Activated T-helper 17 cell treated with anti-CD3 and anti-CD28 coated beads, Interleukin-2, amount 50 U/mL, for 72 hours (primary cell): ENCODE results near the gene ZNF532. TPM values are rescaled to one million over a fixed set of nuclear protein-coding genes. Genes with fewer than 3 reads are reported as not detected.
A peak's percentile ranks its signal among the peaks of the same experiment; 100 is the strongest.
"Not testable (repeated sequence)": the region's sequence is repeated elsewhere in the genome, so short reads cannot be mapped to it uniquely, and the experiment has no call there.

Experiments used
- ATAC-seq: fragments of 150-1000 bp; cut with Tn5 transposase; replicated peaks from 2 replicates; pipeline ENCODE4 v1.10.0; 2021; ENCODE audit warnings: mild to moderate bottlenecking, moderate library complexity
- H3K27ac Mint-ChIP-seq: one replicate; pipeline ENCODE4 v1.8.0; 2022; ENCODE audit warnings: mixed read lengths
- H3K27me3 Mint-ChIP-seq: one replicate; pipeline ENCODE4 v1.8.0; 2022; ENCODE audit warnings: mixed read lengths
- H3K36me3 Mint-ChIP-seq: one replicate; pipeline ENCODE4 v1.8.0; 2022; ENCODE audit warnings: low read depth, mild to moderate bottlenecking, mixed read lengths
- H3K4me1 Mint-ChIP-seq: one replicate; pipeline ENCODE4 v1.8.0; 2022; ENCODE audit warnings: mixed read lengths
- H3K4me3 Mint-ChIP-seq: one replicate; pipeline ENCODE4 v1.8.0; 2022; ENCODE audit warnings: mild to moderate bottlenecking, mixed read lengths
- H3K9me3 Mint-ChIP-seq: one replicate; pipeline ENCODE4 v1.8.0; 2022; ENCODE audit warnings: mixed read lengths
- total RNA-seq, 2 donors: library from RNA; stranded (reverse); gene quantifications; one replicate each; pipeline ENCODE4 v1.2.3, GENCODE V29; 2022

ZNF532 gene, protein sequence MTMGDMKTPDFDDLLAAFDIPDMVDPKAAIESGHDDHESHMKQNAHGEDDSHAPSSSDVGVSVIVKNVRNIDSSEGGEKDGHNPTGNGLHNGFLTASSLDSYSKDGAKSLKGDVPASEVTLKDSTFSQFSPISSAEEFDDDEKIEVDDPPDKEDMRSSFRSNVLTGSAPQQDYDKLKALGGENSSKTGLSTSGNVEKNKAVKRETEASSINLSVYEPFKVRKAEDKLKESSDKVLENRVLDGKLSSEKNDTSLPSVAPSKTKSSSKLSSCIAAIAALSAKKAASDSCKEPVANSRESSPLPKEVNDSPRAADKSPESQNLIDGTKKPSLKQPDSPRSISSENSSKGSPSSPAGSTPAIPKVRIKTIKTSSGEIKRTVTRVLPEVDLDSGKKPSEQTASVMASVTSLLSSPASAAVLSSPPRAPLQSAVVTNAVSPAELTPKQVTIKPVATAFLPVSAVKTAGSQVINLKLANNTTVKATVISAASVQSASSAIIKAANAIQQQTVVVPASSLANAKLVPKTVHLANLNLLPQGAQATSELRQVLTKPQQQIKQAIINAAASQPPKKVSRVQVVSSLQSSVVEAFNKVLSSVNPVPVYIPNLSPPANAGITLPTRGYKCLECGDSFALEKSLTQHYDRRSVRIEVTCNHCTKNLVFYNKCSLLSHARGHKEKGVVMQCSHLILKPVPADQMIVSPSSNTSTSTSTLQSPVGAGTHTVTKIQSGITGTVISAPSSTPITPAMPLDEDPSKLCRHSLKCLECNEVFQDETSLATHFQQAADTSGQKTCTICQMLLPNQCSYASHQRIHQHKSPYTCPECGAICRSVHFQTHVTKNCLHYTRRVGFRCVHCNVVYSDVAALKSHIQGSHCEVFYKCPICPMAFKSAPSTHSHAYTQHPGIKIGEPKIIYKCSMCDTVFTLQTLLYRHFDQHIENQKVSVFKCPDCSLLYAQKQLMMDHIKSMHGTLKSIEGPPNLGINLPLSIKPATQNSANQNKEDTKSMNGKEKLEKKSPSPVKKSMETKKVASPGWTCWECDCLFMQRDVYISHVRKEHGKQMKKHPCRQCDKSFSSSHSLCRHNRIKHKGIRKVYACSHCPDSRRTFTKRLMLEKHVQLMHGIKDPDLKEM (N-terminal part only)
- total RNA-seq, result 10 to 100 TPM in 1 of 2 donors, 1 to 10 TPM in 1; 8.6 to 11.8 TPM

GRCh38 chr18:58864146-58865032, at the start of gene ZNF532:
TSS of gene ZNF532 (plus strand) at chr18:58864877. CDS start in a region left out here.
- H3K9me3 Mint-ChIP-seq, result no peaks in the 10 kb centered on the region
- H3K4me3 Mint-ChIP-seq, result peak within 1 kb of the TSS; percentile 83
- H3K27ac Mint-ChIP-seq, result peak within 1 kb of the TSS; percentile 44
- H3K36me3 Mint-ChIP-seq, result peaks cover 24% of the 10 kb centered on the region
- H3K27me3 Mint-ChIP-seq, result peaks cover 37% of the 10 kb centered on the region
- H3K4me1 Mint-ChIP-seq, result no peaks in the 10 kb centered on the region
- peak; percentile 53 for ATAC-seq

DNA sequence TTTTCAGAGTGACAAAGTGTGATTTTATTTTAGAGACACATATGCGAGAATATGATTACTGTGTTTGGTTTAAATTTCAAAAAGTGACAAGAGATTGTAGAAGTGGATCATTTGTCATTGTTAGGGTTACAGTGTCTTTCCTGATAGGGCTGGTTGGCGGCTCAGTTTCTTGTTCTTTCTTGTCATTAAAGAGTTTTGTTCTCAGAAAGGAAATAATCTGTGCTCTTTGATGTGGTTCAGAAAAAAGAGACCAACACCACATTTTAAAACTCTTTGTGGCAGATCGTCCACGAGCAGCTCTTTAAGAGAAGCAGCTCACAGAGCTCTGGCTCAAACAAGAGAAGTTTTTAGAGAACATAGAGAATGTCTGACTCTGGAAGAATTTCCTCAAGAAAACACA, 45.6 kb upstream of the ZNF532 start:
- Mint-ChIP-seq H3K27ac (no peak overlapping the region), H3K36me3 (no peaks in the 10 kb centered on the region), H3K9me3 (no peaks in the 10 kb centered on the region), H3K4me3 (peak overlapping the region; percentile 14), H3K27me3 (peaks cover 36% of the 10 kb centered on the region), H3K4me1 (peaks cover 14% of the 10 kb centered on the region)
- ATAC-seq, result peak; percentile 64

- no peak overlapping the region for H3K4me3 Mint-ChIP-seq
- peaks cover 14% of the 10 kb centered on the region for H3K4me1 Mint-ChIP-seq
- no peaks in the 10 kb centered on the region for H3K36me3 Mint-ChIP-seq
- peaks cover 33% of the 10 kb centered on the region for H3K27me3 Mint-ChIP-seq
- no peaks in the 10 kb centered on the region for H3K9me3 Mint-ChIP-seq
- no peak for ATAC-seq
- no peak overlapping the region for H3K27ac Mint-ChIP-seq
Observed at GRCh38 chr18:58820251-58820650, 44.4 kb upstream of the ZNF532 start.

DNA sequence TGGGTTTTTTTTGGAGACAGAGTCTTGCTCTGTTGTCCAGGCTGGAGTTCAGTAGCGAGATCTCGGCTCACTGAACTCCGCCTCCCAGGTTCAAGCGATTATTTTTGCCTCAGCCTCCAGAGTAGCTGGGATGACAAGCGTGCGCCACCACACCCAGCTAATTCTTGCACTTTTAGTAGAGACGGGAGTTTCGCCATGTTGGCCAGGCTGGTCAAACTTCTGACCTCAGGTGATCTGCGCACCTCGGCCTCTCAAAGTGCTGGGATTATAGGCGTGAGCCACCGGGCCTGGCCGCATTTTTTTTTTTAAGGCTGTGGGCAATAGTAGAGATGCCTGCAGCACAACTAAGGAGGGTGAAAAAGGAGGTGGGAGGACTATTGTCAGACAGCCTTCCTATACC, 41.7 kb upstream of the ZNF532 start:
- no peak for ATAC-seq

DNA sequence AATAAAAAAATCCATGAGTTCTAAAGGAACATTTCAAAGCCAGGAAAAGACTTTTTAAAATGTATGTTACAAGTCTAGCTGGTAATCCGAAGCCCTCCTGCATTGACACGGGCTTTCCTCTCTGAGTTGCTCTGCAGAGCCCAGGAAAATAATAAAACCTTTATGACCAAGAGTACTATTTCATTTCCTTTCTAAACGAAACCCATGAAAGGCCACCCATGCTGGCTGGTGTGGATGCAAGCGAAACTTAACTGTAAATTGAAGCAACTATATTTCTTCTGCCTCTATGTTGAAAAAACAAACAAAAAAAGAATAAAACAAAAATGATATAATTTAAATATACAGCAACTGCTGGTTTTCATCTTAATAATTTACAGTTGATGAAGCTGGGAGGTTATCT, 41.3 kb upstream of the ZNF532 start:
- Mint-ChIP-seq H3K27me3 (peaks cover 35% of the 10 kb centered on the region), H3K4me3 (no peak overlapping the region)
- ATAC-seq, result no peak

More for the DNA sequence above, 41.7 kb upstream of the ZNF532 start:
- no peaks in the 10 kb centered on the region for H3K36me3 Mint-ChIP-seq
- peaks cover 14% of the 10 kb centered on the region for H3K4me1 Mint-ChIP-seq
- H3K27me3 Mint-ChIP-seq, result peaks cover 32% of the 10 kb centered on the region
- H3K4me3 Mint-ChIP-seq, result no peak overlapping the region
- H3K9me3 Mint-ChIP-seq, result no peaks in the 10 kb centered on the region
- no peak overlapping the region for H3K27ac Mint-ChIP-seq

DNA sequence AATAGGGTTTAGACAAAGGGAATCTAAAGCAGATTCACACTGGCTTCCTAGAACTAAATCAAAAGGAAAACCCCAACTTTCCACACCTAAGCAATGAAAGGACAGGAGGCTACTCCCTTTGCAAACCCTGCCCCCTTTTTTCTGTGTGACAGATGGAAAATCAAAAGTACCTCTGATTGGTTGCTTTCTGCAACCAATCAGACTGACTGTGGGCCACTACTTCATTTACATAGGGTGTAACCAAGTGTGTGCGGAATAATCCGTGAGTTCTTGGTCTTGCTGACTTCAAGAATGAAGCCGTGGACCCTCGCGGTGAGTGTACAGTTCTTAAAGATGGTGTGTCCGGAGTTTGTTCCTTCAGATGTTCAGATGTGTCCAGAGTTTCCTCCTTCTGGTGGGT, 37.8 kb upstream of the ZNF532 start:
- H3K36me3 Mint-ChIP-seq, H3K27ac Mint-ChIP-seq, H3K4me1 Mint-ChIP-seq, H3K9me3 Mint-ChIP-seq, ATAC-seq, H3K4me3 Mint-ChIP-seq: not testable (repeated sequence)
- peaks cover 29% of the 10 kb centered on the region for H3K27me3 Mint-ChIP-seq

More for the DNA sequence above, 41.3 kb upstream of the ZNF532 start:
- no peaks in the 10 kb centered on the region for H3K9me3 Mint-ChIP-seq
- peaks cover 14% of the 10 kb centered on the region for H3K4me1 Mint-ChIP-seq
- no peaks in the 10 kb centered on the region for H3K36me3 Mint-ChIP-seq
- no peak overlapping the region for H3K27ac Mint-ChIP-seq

- Mint-ChIP-seq H3K9me3 (no peaks in the 10 kb centered on the region), H3K4me1 (no peaks in the 10 kb centered on the region), H3K27me3 (peaks cover 29% of the 10 kb centered on the region), H3K36me3 (no peaks in the 10 kb centered on the region), H3K27ac (no peak overlapping the region), H3K4me3 (no peak overlapping the region)
- no peak for ATAC-seq
Observed at GRCh38 chr18:58827428-58827827, 37.2 kb upstream of the ZNF532 start.

DNA sequence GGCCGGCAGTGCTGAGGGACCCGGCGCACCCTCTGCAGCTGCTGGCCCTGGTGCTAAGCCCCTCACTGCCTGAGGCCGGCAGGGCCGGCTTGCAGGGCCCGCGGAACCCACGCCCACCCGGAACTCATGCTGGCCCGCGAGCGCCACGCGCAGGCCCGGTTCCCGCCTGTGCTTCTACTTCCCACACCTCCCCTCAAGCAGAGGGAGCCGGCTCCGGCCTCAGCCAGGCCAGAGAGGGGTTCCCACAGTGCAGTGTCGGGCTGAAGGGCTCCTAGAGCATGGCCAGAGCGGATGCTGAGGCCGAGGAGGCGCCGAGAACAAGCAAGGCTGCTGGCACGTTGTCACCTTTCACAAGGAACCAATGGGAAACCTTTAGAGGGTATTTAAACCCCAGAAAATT, 36.8 kb upstream of the ZNF532 start:
- Mint-ChIP-seq H3K27me3 (peaks cover 26% of the 10 kb centered on the region), H3K27ac (no peak overlapping the region), H3K9me3 (no peaks in the 10 kb centered on the region), H3K4me1 (no peaks in the 10 kb centered on the region), H3K4me3 (no peak overlapping the region), H3K36me3 (no peaks in the 10 kb centered on the region)
- no peak for ATAC-seq

DNA sequence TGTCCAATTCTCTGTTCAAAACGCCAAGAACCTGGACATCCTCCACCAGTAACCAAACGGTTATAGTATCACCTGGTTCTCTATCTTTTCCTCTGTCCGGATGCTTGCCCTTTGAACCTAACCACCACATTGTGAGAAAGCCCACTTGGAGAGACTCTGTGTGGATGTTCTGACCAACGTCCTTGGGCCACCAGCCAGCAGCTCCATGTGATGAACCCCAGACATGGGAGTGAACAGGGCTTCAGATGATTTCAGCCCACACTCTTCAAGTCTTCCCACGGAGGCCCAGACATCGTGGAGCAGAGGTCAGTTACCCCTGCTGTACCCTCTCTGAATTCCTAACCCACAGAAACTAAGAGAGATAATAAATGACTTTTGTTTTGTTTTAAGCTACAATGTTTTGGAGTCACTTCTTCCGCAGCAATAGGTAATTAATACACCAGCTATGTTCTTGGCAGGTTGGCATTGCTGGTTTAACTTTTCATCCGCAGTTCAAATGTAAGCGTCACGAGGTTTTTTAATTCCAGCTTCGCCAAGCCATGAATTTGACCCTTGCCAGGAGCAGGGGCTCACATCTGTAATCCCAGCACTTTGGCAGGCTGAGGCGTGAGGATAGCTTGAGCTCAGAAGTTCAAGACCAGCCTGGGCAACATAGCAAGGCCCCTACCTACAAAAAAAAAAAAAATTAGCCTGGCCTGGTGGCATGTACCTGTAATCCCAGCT, 36.1 kb upstream of the ZNF532 start:
- no peak overlapping the region for H3K4me3 Mint-ChIP-seq
- peaks cover 26% of the 10 kb centered on the region for H3K27me3 Mint-ChIP-seq
- H3K36me3 Mint-ChIP-seq, result no peaks in the 10 kb centered on the region
- no peak overlapping the region for H3K27ac Mint-ChIP-seq
- no peaks in the 10 kb centered on the region for H3K9me3 Mint-ChIP-seq
- no peaks in the 10 kb centered on the region for H3K4me1 Mint-ChIP-seq
- ATAC-seq, result no peak

- Mint-ChIP-seq H3K4me3 (no peak overlapping the region), H3K27me3 (peaks cover 26% of the 10 kb centered on the region), H3K27ac (no peak overlapping the region), H3K36me3 (no peaks in the 10 kb centered on the region), H3K4me1 (no peaks in the 10 kb centered on the region), H3K9me3 (no peaks in the 10 kb centered on the region)
- no peak for ATAC-seq
Observed at GRCh38 chr18:58829263-58829662, 35.4 kb upstream of the ZNF532 start.

- H3K27me3 Mint-ChIP-seq, result peaks cover 22% of the 10 kb centered on the region
- not testable (repeated sequence) for H3K27ac Mint-ChIP-seq, H3K4me3 Mint-ChIP-seq, H3K4me1 Mint-ChIP-seq, H3K36me3 Mint-ChIP-seq, H3K9me3 Mint-ChIP-seq, ATAC-seq
Observed at GRCh38 chr18:58829886-58830285, 34.8 kb upstream of the ZNF532 start.

GRCh38 chr18:58831606-58832005, 33.1 kb upstream of the ZNF532 start:
- H3K4me1 Mint-ChIP-seq, result no peaks in the 10 kb centered on the region
- H3K27ac Mint-ChIP-seq, result no peak overlapping the region
- no peaks in the 10 kb centered on the region for H3K9me3 Mint-ChIP-seq
- ATAC-seq, result peak; percentile 18
- peaks cover 19% of the 10 kb centered on the region for H3K27me3 Mint-ChIP-seq
- no peak overlapping the region for H3K4me3 Mint-ChIP-seq
- H3K36me3 Mint-ChIP-seq, result no peaks in the 10 kb centered on the region

- no peaks in the 10 kb centered on the region for H3K4me1 Mint-ChIP-seq
- H3K27ac Mint-ChIP-seq, result no peak overlapping the region
- no peak for ATAC-seq
- H3K27me3 Mint-ChIP-seq, result peaks cover 12% of the 10 kb centered on the region
- H3K9me3 Mint-ChIP-seq, result no peaks in the 10 kb centered on the region
- no peaks in the 10 kb centered on the region for H3K36me3 Mint-ChIP-seq
- H3K4me3 Mint-ChIP-seq, result no peak overlapping the region
Observed at GRCh38 chr18:58838165-58838860, 26.4 kb upstream of the ZNF532 start.
